ENCODE data around the gene MAP7D1. TPM values are rescaled to one million over a fixed set of nuclear protein-coding genes. Genes with fewer than 3 reads are reported as not detected.

The MAP7D1 gene
- total and polyA plus RNA-seq, 2 donors (not counting 1 experiment from before 2014, with no cell fraction given): 70.6 to 78.4 TPM

- H4K20me1 ChIP-seq (ENCODE audit: control insufficient read depth, extremely low read depth, insufficient read depth, low read length): no peaks in the 10 kb centered on the region
- peak overlapping the region; percentile 35 for H3K27ac ChIP-seq (ENCODE audit: insufficient read depth, low read length)
- TF ChIP-seq CTCF (conservative IDR thresholded peaks at IDR 0.05 in 1 of 2, IDR thresholded peaks at IDR 0.05 in 1 of 2; ENCODE audit: low read depth in 1 of 2, low read length in 2 of 2) (no peak), EZH2 (IDR thresholded peaks at IDR 0.05; ENCODE audit: low read length, missing control alignments) (no peak)
- no peaks in the 10 kb centered on the region for H3K79me2 ChIP-seq (ENCODE audit: control insufficient read depth, insufficient read depth, low read length)
- no peak for DNase-seq (ENCODE audit: low read depth in 2 of 2)
- H3K4me3 ChIP-seq (replicated peaks in 1 of 4; ENCODE audit: control extremely low read depth in 1 of 4, insufficient read depth in 1 of 4, low read depth in 3 of 4, low read length in 4 of 4): no peak overlapping the region
- H3K27me3 ChIP-seq (ENCODE audit: control insufficient read depth, insufficient read depth, low read length): no peaks in the 10 kb centered on the region
- no peaks in the 10 kb centered on the region for H3K9me3 ChIP-seq (ENCODE audit: control insufficient read depth, insufficient read depth, low read depth, low read length)
- no peak overlapping the region for H2AFZ ChIP-seq (ENCODE audit: low read length)
- no peak overlapping the region for H3K9ac ChIP-seq (ENCODE audit: insufficient read depth, low read length)
- H3K4me1 ChIP-seq (ENCODE audit: control insufficient read depth, extremely low read depth, insufficient read depth, low read length): peaks cover 24% of the 10 kb centered on the region
- H3K36me3 ChIP-seq (ENCODE audit: control insufficient read depth, insufficient read depth, low read length): peaks cover 2% of the 10 kb centered on the region
- H3K4me2 ChIP-seq (ENCODE audit: extremely low read depth, insufficient read depth, low read length): no peak overlapping the region
These were observed 21.9 kb upstream of the MAP7D1 start for GRCh38 chr1:36134031-36134430.

GRCh38 chr1:36134505-36135329, 21.2 kb upstream of the MAP7D1 start:
- peak overlapping the region; percentile 84 for H3K27ac ChIP-seq (ENCODE audit: insufficient read depth, low read length)
- peaks cover 3% of the 10 kb centered on the region for H3K79me2 ChIP-seq (ENCODE audit: control insufficient read depth, insufficient read depth, low read length)
- H3K36me3 ChIP-seq (ENCODE audit: control insufficient read depth, insufficient read depth, low read length): peaks cover 2% of the 10 kb centered on the region
- H2AFZ ChIP-seq (ENCODE audit: low read length): no peak overlapping the region
- H3K4me1 ChIP-seq (ENCODE audit: control insufficient read depth, extremely low read depth, insufficient read depth, low read length): peaks cover 24% of the 10 kb centered on the region
- no peaks in the 10 kb centered on the region for H3K9me3 ChIP-seq (ENCODE audit: control insufficient read depth, insufficient read depth, low read depth, low read length)
- H3K9ac ChIP-seq (ENCODE audit: insufficient read depth, low read length): no peak overlapping the region
- H3K27me3 ChIP-seq (ENCODE audit: control insufficient read depth, insufficient read depth, low read length): no peaks in the 10 kb centered on the region
- no peak overlapping the region for H3K4me3 ChIP-seq (replicated peaks in 1 of 4; ENCODE audit: control extremely low read depth in 1 of 4, insufficient read depth in 1 of 4, low read depth in 3 of 4, low read length in 4 of 4)
- TF ChIP-seq CTCF (conservative IDR thresholded peaks at IDR 0.05 in 1 of 2, IDR thresholded peaks at IDR 0.05 in 1 of 2; ENCODE audit: low read depth in 1 of 2, low read length in 2 of 2) (peak; percentile 66 to 71), EZH2 (IDR thresholded peaks at IDR 0.05; ENCODE audit: low read length, missing control alignments) (no peak)
- DNase-seq (ENCODE audit: low read depth in 2 of 2): peak; percentile 65 to 66
- no peaks in the 10 kb centered on the region for H4K20me1 ChIP-seq (ENCODE audit: control insufficient read depth, extremely low read depth, insufficient read depth, low read length)
- H3K4me2 ChIP-seq (ENCODE audit: extremely low read depth, insufficient read depth, low read length): no peak overlapping the region

DNA sequence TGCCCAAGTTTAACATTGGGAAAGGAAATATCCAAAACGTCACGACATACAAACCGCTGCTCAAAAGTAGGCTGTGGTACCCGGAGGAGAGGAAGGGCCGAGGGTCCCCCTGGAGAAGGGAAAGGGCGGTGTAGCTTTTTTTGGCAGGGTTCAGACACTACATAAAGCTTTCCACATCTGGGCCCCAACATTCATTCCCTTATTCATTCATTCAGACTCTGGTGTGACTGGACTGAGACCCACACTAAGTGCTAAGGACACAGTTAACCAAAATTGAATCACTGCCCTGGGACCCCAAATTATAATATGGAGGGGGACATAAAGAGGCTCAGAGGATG, 20.7 kb upstream of the MAP7D1 start:
- Histone ChIP-seq H3K36me3 (ENCODE audit: control insufficient read depth, insufficient read depth, low read length) (peaks cover 2% of the 10 kb centered on the region), H3K4me3 (replicated peaks in 1 of 4; ENCODE audit: control extremely low read depth in 1 of 4, insufficient read depth in 1 of 4, low read depth in 3 of 4, low read length in 4 of 4) (no peak overlapping the region), H2AFZ (ENCODE audit: low read length) (no peak overlapping the region), H3K79me2 (ENCODE audit: control insufficient read depth, insufficient read depth, low read length) (peaks cover 9% of the 10 kb centered on the region), H4K20me1 (ENCODE audit: control insufficient read depth, extremely low read depth, insufficient read depth, low read length) (no peaks in the 10 kb centered on the region), H3K9me3 (ENCODE audit: control insufficient read depth, insufficient read depth, low read depth, low read length) (no peaks in the 10 kb centered on the region), H3K27ac (ENCODE audit: insufficient read depth, low read length) (peak overlapping the region; percentile 84), H3K27me3 (ENCODE audit: control insufficient read depth, insufficient read depth, low read length) (no peaks in the 10 kb centered on the region), H3K4me1 (ENCODE audit: control insufficient read depth, extremely low read depth, insufficient read depth, low read length) (peaks cover 26% of the 10 kb centered on the region), H3K4me2 (ENCODE audit: extremely low read depth, insufficient read depth, low read length) (no peak overlapping the region), H3K9ac (ENCODE audit: insufficient read depth, low read length) (no peak overlapping the region)
- DNase-seq (ENCODE audit: low read depth in 2 of 2): no peak
- TF ChIP-seq EZH2 (IDR thresholded peaks at IDR 0.05; ENCODE audit: low read length, missing control alignments): no peak
- TF ChIP-seq CTCF (conservative IDR thresholded peaks at IDR 0.05 in 1 of 2, IDR thresholded peaks at IDR 0.05 in 1 of 2; ENCODE audit: low read depth in 1 of 2, low read length in 2 of 2): no peak
